ENCODE measurements around the gene ALDOB. TPM values are rescaled to one million over a fixed set of nuclear protein-coding genes. Genes with fewer than 3 reads are reported as not detected.

ALDOB gene
- not detected in 2 replicates for total RNA-seq

GRCh38 chr9:101435601-101436079 lies at the start of gene ALDOB:
ALDOB (minus strand) TSS chr9:101435774; CDS start chr9:101430887, 4,887 bp downstream.

GRCh38 chr9:101398068-101398929 lies 37.3 kb downstream of the ALDOB start, which contains the start of the genes MRPL50 and ZNF189:
MRPL50 (minus strand) TSS chr9:101398618; CDS start chr9:101398592, 26 bp downstream.
ZNF189 (plus strand) TSS chr9:101398851; CDS start chr9:101399157, 306 bp downstream.

DNA sequence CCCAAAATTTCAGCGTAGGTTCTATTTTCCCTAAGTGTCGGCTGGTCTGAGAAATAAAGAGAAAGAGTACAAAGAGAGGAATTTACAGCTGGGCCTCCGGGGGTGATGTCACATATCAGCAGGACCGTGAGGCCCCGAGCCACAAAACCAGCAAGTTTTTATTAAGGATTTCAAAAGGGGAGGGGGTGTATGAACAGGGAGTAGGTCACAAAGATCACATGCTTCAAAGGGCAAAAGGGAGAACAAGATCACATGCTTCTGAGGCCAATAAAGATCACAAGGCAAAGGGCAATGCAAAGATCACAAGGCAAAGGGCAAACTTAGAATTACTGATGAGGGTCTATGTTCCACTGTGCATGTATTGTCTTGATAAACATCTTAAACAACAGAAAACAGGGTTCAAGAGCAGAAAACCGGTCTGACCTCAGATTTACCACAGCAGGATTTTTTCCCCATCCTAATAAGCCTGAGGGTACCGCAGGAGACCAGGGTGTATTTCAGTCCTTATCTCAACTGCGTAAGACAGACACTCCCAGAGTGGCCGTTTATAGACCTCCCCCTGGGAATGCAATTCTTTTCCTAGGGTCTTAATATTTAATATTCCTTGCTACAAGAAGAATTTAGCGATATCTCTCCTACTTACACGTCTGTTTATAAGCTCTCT lies 50.6 kb downstream of the ALDOB start, which contains the start of gene BAAT:
BAAT (minus strand) TSS at position 134 of the 664 bp plus-strand sequence. CDS start 13,602 bp downstream, outside the sequence.

Other genes with a start within 250 kb of the ALDOB start
- not detected in 2 replicates for gene BAAT, start 50.8 kb downstream of the ALDOB start, total RNA-seq
- 10.5 and 11.5 TPM in 2 replicates for gene MRPL50, start 37.2 kb downstream of the ALDOB start, total RNA-seq
- gene ZNF189, start 36.9 kb downstream of the ALDOB start, total RNA-seq, result 5.7 and 6.6 TPM in 2 replicates
- gene RNF20, start 98.1 kb upstream of the ALDOB start, total RNA-seq, result 17.5 and 19.2 TPM in 2 replicates
- not detected in 2 replicates for gene PPP3R2, start 159.2 kb upstream of the ALDOB start, total RNA-seq

All from hair follicular keratinocyte (primary cell).